IPS-20b (cell line): ENCODE results near the gene CAB39L.
A peak's percentile ranks its signal among the peaks of the same experiment; 100 is the strongest.

ENCODE experiments used
- H3K27ac ChIP-seq: one replicate; pipeline ENCODE4 v1.5.1; 2013; ENCODE audit warnings: low read length
- H3K27me3 ChIP-seq: 2 replicates; pipeline ENCODE4 v1.6.1; 2013; ENCODE audit warnings: mild to moderate bottlenecking, low read length, inconsistent platforms; ENCODE audit not compliant: insufficient read depth
- H3K36me3 ChIP-seq: 2 replicates; pipeline ENCODE4 v1.6.1; 2013; ENCODE audit warnings: low read depth, mild to moderate bottlenecking, inconsistent platforms, low read length, moderate library complexity; ENCODE audit not compliant: insufficient read depth
- H3K4me1 ChIP-seq: 2 replicates; pipeline ENCODE4 v1.6.1; 2013; ENCODE audit warnings: mild to moderate bottlenecking, control low read depth, inconsistent platforms, low read length, moderate library complexity; ENCODE audit not compliant: insufficient read depth
- H3K4me3 ChIP-seq: 2 replicates; pipeline ENCODE4 v1.5.1; 2013; ENCODE audit warnings: mild to moderate bottlenecking, low read length, inconsistent platforms
- H3K9ac ChIP-seq: 2 replicates; pipeline ENCODE4 v1.6.1; 2013; ENCODE audit warnings: low read depth, mild to moderate bottlenecking, inconsistent platforms, low read length, moderate library complexity
- H3K9me3 ChIP-seq: 2 replicates; pipeline ENCODE4 v1.6.1; 2013; ENCODE audit warnings: mild to moderate bottlenecking, low read depth, low read length, inconsistent platforms; ENCODE audit not compliant: insufficient read depth

Gene CAB39L

GRCh38 chr13:49455007-49455398, 11.1 kb upstream of the CAB39L start:
- H3K4me1 ChIP-seq: no peaks in the 10 kb centered on the region
- H3K4me3 ChIP-seq: no peak overlapping the region
- no peak overlapping the region for H3K27ac ChIP-seq
- H3K36me3 ChIP-seq: no peaks in the 10 kb centered on the region
- H3K9ac ChIP-seq: no peak overlapping the region
- no peaks in the 10 kb centered on the region for H3K27me3 ChIP-seq
- H3K9me3 ChIP-seq: no peaks in the 10 kb centered on the region

GRCh38 chr13:49454388-49455006, 10.6 kb upstream of the CAB39L start:
- Histone ChIP-seq H3K4me1 (no peaks in the 10 kb centered on the region), H3K27me3 (no peaks in the 10 kb centered on the region), H3K9ac (no peak overlapping the region), H3K36me3 (no peaks in the 10 kb centered on the region), H3K27ac (no peak overlapping the region), H3K9me3 (no peaks in the 10 kb centered on the region), H3K4me3 (no peak overlapping the region)

DNA sequence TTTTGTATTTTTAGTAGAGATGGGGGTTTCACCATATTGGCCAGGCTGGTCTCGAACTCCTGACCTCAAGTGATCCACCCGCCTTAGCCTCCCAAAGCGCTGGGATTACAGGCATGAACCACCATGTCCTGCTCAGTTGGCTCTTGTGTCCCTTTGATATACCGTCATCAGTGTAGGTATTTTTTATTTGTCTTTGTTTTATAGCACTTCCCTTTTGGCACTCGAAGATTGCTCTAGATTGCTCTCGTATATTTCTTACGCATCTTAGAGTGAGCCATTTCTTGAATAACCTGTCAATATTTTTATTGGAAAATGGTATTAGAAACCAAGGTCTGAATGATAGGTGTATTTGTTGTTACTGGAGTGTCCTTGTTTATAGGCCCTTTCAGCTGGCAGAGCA, 9.6 kb upstream of the CAB39L start:
- H3K9me3 ChIP-seq: no peaks in the 10 kb centered on the region
- no peak overlapping the region for H3K9ac ChIP-seq
- H3K27ac ChIP-seq: no peak overlapping the region
- no peaks in the 10 kb centered on the region for H3K27me3 ChIP-seq
- no peak overlapping the region for H3K4me3 ChIP-seq
- H3K36me3 ChIP-seq: no peaks in the 10 kb centered on the region
- no peaks in the 10 kb centered on the region for H3K4me1 ChIP-seq

DNA sequence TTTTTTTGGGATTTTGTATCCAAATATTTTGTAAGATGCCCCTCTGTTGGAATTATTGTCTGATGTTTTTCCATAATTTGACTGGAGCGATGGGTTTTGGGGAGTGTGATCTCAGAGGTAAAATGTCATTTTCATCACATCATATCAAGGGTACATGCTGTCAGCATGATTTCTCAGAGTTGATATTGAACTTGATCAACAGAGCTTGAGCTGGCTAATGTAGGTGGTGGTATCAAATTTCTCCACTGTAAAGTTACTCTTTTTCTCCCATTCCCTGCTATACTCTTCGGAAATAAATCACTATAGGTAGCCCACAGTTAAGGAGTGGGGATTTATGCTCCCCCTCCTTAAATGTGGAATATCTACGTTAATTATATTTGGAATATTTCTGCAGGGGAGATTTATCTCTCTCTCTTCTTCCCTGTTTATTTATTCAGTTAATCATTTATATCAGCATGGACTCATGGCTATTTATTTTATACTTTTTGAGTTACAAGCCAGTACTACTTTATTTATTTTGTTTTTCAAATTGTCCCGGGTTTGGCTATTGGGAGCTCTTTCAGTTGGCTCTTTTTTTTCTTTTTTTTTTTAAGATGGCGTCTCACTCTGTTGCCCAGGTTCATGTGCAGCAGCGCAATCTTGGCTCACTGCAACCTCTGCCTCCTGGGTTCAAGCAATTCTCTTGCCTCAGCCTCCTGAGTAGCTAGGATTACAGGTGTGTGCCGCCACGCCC, 9.0 kb upstream of the CAB39L start:
- no peak overlapping the region for H3K9ac ChIP-seq
- no peaks in the 10 kb centered on the region for H3K27me3 ChIP-seq
- no peak overlapping the region for H3K4me3 ChIP-seq
- no peaks in the 10 kb centered on the region for H3K9me3 ChIP-seq
- no peak overlapping the region for H3K27ac ChIP-seq
- H3K4me1 ChIP-seq: no peaks in the 10 kb centered on the region
- H3K36me3 ChIP-seq: no peaks in the 10 kb centered on the region

- H3K9me3 ChIP-seq: no peaks in the 10 kb centered on the region
- H3K4me3 ChIP-seq: no peak overlapping the region
- H3K27me3 ChIP-seq: no peaks in the 10 kb centered on the region
- H3K9ac ChIP-seq: no peak overlapping the region
- 0 out of 2 replicates have a peak, but pooled peaks cover under 1% of the 10 kb centered on the region for H3K4me1 ChIP-seq
- no peak overlapping the region for H3K27ac ChIP-seq
- H3K36me3 ChIP-seq: no peaks in the 10 kb centered on the region
These were observed 6.4 kb upstream of the CAB39L start for GRCh38 chr13:49450105-49450819.

GRCh38 chr13:49448753-49449152, 4.9 kb upstream of the CAB39L start:
- Histone ChIP-seq H3K9ac (no peak overlapping the region), H3K4me1 (peaks cover 4% of the 10 kb centered on the region; the same call in 1 of the 2 replicates), H3K4me3 (no peak overlapping the region), H3K27ac (no peak overlapping the region), H3K9me3 (no peaks in the 10 kb centered on the region), H3K36me3 (no peaks in the 10 kb centered on the region), H3K27me3 (no peaks in the 10 kb centered on the region)

GRCh38 chr13:49446473-49446872, 2.6 kb upstream of the CAB39L start:
- Histone ChIP-seq H3K27me3 (no peaks in the 10 kb centered on the region), H3K36me3 (no peaks in the 10 kb centered on the region), H3K4me3 (no peak overlapping the region), H3K4me1 (peaks cover 4% of the 10 kb centered on the region; the same call in 1 of the 2 replicates), H3K27ac (no peak overlapping the region), H3K9ac (no peak overlapping the region), H3K9me3 (no peaks in the 10 kb centered on the region)

DNA sequence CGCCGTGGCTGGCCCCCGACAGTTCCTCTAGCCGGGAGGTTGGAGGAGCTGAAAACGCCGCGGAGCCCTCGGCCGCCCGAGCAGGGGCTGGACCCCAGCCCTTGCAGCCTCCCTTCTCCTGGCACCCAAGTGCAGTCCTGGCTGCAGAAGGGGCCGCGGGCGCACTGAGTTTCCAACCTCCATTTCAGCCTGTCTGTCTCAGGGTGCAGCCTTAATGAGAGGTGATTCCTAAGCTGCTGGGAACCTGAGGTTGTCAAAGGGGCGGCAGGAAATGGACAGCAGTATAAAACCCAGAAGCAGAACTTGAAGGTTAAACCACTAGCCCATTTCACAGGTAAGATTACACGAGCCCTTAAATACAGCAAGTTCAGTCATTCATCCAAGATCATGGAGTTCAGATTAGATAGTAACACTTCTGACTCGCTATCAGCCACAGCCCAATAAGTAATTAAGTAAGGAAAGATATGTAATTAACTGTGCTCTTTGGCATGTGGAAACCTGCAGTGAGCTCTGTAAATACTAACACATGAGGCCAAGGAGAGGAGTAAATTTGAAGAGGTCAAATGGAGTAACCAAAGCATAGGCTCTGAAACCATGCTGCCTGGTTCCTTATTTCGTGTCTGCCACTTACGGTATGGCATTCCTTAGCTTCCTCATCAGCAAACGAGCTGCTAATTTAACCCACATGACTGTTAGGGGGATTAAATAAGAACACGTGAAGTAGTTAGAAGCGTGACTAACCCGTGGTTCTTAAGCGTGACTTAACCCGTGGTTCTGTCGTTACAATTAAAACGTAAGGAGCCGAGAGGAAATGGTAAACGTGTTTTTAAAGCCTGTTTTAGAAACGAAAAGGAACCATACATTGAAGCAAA, 896 bp upstream of the CAB39L start:
- Histone ChIP-seq H3K4me3 (peak overlapping the region; percentile 83), H3K9ac (peak overlapping the region; percentile 81; the same call in 1 of the 2 replicates), H3K4me1 (peaks cover 4% of the 10 kb centered on the region; the same call in 1 of the 2 replicates), H3K27me3 (no peaks in the 10 kb centered on the region), H3K27ac (no peak overlapping the region), H3K9me3 (no peaks in the 10 kb centered on the region), H3K36me3 (no peaks in the 10 kb centered on the region)

DNA sequence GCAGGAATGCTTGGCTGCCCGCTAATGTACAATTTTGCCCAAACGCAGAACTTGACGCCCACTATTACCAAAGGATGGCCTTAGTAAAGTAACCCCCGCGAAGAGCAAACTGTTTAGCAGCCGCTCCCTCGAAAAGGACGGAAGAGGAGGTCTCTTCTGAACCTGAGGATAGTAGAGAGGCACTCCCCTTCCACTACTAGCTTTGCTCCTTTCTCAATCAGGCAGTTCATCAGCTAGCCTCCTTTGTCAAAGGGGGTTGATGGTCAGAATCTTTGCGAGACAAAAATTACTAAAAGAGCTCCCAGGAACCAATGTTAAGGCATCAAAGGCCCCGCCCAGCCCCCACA, 534 bp downstream of the CAB39L start:
- Histone ChIP-seq H3K27me3 (no peaks in the 10 kb centered on the region), H3K9me3 (no peaks in the 10 kb centered on the region), H3K36me3 (no peaks in the 10 kb centered on the region), H3K4me1 (peaks cover 4% of the 10 kb centered on the region; the same call in 1 of the 2 replicates), H3K9ac (peak overlapping the region; percentile 93), H3K4me3 (peak overlapping the region; percentile 83), H3K27ac (peak overlapping the region; percentile 85)

DNA sequence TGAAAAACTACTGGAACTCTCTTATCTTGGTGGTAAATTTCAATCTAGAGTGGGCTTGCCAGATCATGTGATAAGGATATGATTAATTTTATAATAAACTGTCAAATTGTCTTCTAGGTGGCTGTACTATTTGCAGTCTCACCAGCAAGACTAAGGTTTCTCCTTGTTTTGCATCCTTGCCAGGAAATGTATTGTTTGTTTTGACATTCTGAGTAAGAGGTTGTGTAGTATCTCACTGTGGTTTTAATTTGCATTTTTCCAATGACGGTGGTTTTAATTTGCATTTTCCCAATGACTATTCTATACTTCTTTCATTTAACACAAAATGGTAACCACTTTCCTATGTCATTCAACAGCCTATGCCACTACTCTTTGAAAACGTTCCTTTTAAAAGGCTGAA, 2.0 kb downstream of the CAB39L start:
- Histone ChIP-seq H3K36me3 (no peaks in the 10 kb centered on the region), H3K27me3 (no peaks in the 10 kb centered on the region), H3K4me3 (no peak overlapping the region)

DNA sequence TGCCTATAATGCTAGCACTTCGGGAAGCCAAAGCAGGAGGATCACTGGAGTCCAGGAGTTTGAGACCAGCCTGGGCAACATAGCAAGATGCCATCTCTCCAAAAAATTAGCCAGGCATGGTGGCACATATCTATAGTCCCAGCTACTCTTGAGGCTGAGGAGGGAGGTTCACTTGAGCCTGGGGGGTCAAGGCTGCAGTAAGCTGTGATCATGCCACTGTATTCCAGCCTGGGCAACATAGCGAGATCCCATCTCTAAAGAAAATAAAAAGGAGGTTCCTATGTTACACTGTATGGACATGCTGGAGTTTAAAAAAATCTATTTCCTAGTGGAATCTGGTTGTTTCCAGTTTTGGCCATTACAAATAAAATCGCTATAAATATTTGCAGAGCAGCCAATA, 2.6 kb downstream of the CAB39L start:
- Histone ChIP-seq H3K4me3 (no peak overlapping the region), H3K27ac (no peak overlapping the region), H3K9ac (no peak overlapping the region), H3K36me3 (no peaks in the 10 kb centered on the region), H3K27me3 (no peaks in the 10 kb centered on the region), H3K9me3 (no peaks in the 10 kb centered on the region), H3K4me1 (peaks cover 4% of the 10 kb centered on the region; the same call in 1 of the 2 replicates)

More for the DNA sequence above, 2.0 kb downstream of the CAB39L start:
- no peaks in the 10 kb centered on the region for H3K9me3 ChIP-seq
- H3K27ac ChIP-seq: no peak overlapping the region
- no peak overlapping the region for H3K9ac ChIP-seq
- H3K4me1 ChIP-seq: peaks cover 4% of the 10 kb centered on the region; the same call in 1 of the 2 replicates
